Activated CD8-positive, alpha-beta memory T cell treated with anti-CD3 and anti-CD28 coated beads, Interleukin-2, amount 50 U/mL, for 48 hours (primary cell): Measurements from ENCODE around the gene PUM2.
"Not testable (repeated sequence)": the region's sequence is repeated elsewhere in the genome, so short reads cannot be mapped to it uniquely, and the experiment has no call there.

Source experiments
- DNase-seq: peaks from one replicate; pipeline ENCODE4 v3.0.0-alpha.2; 2020

Gene PUM2

GRCh38 chr2:20288642-20289340 is 61.9 kb downstream of the PUM2 start:
- DNase-seq: no peak

- DNase-seq: no peak
These were observed 67.6 kb downstream of the PUM2 start for GRCh38 chr2:20282916-20283592.

DNA sequence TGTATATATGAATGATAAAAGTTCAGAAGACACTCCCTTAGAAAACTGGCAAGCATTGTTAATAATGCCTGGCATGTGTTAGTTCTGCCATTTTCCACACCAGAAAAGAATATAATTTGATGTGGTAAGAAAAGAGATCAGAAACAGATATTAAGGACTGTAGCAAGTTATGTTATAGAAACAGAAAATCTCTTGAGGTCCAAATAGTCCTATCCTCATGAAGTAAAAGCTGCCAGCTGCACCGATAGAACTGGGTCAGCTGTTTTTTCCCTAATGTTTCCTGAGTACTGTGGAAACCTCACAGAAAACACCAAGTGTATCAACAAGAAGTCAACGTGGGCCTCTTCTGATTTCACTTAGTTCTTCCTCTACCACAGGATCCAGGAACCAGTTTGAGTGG is 68.8 kb downstream of the PUM2 start:
- DNase-seq: no peak

GRCh38 chr2:20273042-20273441 is 77.6 kb downstream of the PUM2 start:
- no peak for DNase-seq

- DNase-seq: not testable (repeated sequence)
These were observed 82.3 kb downstream of the PUM2 start for GRCh38 chr2:20268317-20268716.

DNA sequence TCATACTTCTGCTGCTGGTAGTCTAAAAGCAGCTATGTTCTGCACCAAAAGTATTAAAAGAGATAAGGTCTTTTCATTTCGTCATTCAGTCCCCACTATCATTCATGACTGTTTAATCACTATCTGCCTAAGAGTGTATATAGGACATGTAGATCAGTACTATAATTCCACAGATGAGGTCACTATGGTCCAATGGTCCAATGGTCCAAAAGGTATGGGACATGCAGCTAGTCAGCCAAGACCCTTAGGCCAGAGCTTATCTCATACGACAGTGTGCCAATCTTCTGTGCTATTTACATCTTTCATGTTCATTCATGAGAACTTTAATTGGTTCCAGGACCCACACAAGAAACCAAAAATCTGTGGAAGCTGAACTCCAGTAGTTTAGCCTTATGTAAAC is 83.1 kb downstream of the PUM2 start:
- DNase-seq: no peak

DNA sequence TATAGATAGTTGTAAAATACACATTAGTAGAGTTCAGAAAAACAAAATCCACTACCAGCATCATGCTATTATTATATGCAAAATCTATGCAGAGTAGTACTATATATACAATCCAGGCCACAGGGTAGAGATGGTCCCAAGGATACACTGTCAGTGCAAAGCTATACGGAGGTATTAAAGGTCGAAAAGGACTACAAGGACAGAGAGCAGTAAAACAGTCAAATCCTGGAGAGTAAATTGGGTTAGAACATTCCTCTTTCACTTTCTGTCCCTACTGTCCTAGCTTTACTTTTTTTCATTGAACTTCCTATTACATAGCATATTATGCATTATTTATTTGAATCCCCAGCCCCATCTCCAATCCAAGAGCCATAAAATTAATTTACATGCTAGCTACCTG is 86.0 kb downstream of the PUM2 start:
- no peak for DNase-seq

DNA sequence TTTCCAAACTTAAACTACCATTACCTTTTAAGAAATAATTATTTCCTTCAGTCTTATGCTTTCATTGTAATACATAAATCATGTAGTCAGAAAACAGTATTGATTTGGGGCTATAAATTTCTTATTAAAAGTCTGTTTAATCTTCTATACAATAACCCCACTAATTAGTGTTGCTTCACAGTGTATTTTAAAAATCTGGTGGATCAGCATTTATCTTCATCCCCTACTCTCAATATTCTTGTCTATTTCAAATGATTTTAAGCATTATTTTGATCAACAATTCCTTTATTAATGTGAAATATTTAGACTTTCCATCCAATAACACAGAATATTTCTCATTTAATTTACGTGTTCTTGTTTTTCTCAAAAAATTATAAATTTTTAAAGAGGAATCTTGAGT is 93.2 kb downstream of the PUM2 start:
- no peak for DNase-seq

- DNase-seq: no peak
These were observed 95.9 kb downstream of the PUM2 start for GRCh38 chr2:20254731-20255130.

- no peak for DNase-seq
These were observed 100.2 kb downstream of the PUM2 start for GRCh38 chr2:20250436-20250835.

GRCh38 chr2:20249170-20249569 is 101.5 kb downstream of the PUM2 start:
- DNase-seq: no peak

DNA sequence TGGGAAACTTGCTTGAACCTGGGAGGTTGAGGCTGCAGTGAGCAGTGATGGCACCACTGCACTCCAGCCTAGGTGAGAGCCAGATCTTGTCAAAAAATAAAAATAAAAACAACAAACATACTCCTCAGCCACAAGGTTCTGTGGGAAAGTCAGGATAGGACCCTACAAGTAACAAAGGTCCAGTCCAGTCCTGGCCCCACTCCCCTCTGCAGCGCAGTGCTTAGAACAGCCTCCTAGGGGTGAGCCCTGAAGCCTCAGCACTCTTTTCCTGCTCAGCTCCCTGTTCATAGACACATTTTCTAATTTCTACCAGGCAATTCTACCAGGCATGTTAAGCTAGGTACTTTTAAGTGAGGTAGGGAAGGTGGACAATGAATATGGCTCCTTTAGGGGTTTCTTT is 103.6 kb downstream of the PUM2 start:
- no peak for DNase-seq

DNA sequence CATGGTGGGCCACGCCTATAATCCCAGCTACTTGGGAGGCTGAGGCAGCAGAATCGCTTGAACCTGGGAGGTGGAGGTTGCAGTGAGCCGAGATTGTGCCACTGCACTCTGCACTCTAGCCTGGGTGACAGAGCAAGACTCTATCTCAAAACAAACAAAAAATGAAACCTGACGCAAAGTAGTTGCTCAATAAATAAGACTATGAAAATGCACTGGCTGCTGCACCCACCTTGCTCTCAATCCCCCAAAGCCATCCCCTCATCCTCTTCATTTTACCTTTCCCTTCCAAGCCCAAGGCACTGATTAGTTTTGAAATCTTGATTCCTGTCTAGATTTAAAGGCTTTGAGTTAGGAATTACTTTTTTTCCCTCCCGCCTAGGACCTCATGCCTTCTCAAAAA is 107.0 kb downstream of the PUM2 start:
- DNase-seq: not testable (repeated sequence)

DNA sequence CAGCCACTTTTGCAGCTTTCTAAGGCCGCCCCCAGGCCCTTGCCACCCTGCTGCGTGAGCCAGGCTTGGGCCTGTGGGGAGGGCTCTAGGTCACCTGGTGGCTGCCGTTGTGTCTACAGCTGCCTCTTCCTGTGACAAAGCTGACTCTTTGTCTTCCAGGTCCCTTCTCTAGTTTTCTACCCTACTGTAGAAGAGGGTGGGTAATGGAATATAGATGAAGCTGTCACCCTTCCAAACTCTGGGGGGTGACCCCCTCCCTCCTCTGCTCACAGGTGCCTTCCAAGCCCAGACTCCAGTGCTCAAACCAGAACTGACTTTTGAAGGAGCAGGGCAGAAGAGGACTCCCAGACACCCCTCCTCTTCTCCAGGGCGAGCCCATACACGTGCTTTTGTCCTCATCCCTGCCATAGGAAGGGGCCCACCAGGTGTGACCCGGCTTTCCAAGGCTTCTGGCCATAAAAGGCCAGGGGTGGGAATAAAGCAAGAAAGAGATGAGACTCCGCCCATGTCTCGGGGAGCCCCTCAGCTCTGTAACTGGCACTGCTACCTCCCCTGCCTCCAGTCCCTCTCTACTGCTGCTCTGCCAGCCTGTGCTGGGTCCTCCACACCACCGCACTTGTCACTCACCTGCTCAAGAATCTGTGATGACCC is 107.8 kb downstream of the PUM2 start:
- no peak for DNase-seq

DNA sequence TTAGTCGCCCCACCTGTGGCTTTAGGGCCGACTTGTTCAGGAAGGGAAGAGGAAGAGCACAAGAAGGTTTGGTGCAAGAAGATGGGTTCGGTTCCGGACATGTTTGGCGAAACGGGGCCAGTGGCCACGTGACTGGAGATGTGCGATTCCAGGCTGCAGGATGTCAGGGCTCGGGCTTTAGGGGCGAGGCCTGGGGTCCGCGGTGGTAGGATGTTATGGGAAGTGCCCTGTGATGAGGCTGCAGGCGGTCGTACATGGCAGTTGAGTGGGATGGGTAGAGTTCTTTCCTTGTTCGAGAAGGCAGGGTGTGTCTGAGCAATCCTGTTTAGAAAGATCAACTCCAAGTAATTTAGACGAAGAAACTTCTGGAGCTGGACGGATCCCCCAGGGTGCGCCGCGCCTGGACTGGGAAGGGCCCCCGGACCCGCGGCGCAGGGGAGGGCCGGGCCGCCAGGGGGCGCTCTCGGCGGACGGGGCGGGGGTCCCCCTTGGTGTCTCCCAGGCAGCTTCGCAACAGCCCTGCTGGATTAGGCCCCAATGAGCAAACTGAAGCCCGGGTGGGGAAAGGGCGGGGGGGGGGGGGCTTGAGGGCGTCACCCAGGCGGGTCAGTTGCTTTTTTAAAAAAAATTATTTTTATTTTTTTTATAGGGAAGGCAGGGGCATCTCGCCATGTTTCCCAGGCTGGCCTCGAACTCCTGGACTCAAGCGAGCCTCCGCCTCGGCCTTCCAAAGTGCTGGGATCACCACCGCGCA is 108.5 kb downstream of the PUM2 start:
- peak; percentile 87 for DNase-seq

DNA sequence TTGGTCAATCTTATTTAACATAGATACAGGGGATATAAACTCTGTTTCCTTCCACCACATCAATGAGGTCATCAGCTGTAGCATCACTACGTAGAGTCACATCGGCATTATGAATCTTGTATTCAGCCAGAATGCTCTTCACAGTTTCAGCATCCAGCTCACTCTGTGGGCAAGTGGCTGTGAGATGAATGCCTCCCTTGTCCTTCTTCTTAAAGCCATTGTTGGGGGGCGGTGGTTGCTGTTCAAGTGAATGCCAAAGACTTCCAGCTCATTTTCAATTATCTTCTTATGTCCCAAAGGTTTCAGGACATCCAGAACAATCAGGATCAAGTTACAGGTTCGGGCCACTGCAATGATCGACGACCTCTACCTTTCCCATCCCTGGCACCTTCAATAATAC is 110.4 kb downstream of the PUM2 start:
- DNase-seq: not testable (repeated sequence)

GRCh38 chr2:20236496-20236895 is 114.1 kb downstream of the PUM2 start:
- DNase-seq: no peak

- DNase-seq: no peak
These were observed 114.9 kb downstream of the PUM2 start for GRCh38 chr2:20235655-20236305.

GRCh38 chr2:20234597-20234996 is 116.0 kb downstream of the PUM2 start:
- not testable (repeated sequence) for DNase-seq

DNA sequence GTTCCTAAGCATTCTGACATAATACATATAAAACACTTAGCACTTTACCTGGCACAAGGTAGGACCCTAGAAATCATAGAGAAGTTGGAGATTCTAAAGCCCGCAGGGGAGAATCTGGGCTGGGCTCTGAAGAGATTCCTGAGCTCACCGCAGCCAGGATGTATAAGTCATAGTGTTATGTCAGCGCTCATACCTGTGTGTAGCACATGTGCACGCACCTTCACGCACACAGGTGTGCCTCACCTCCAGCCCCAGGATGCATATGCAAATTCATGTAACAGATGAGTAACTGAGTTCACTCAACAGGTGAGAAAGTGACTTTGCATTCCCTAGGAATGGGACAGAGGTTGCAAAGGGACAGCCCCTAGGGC is 117.8 kb downstream of the PUM2 start:
- no peak for DNase-seq

- DNase-seq: peak; percentile 30
These were observed 119.0 kb downstream of the PUM2 start for GRCh38 chr2:20231598-20232026.

GRCh38 chr2:20231159-20231558 is 119.5 kb downstream of the PUM2 start:
- peak; percentile 34 for DNase-seq

DNA sequence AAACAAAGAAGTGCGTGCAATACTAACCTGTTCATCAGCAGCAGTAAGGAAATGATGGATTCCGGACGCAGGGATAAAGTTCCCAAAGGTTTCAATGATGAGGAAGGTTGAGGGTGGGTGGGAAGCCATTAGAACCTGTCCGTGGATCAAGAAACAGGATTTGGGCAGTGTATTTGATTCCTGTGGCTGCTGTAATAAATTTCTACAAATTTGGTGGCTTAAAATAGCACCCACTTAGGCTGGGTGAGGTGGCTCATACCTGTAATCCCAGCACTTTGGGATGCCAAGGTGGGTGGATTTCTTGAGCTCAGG is 120.6 kb downstream of the PUM2 start:
- DNase-seq: no peak
